A673 (cell line): Measurements from ENCODE around the gene GPR141. TPM values are rescaled to one million over a fixed set of nuclear protein-coding genes. Genes with fewer than 3 reads are reported as not detected.

ENCODE experiments used
- BruUV-seq: library from RNA; stranded (reverse); fragments of 400-500 nt; replicated peaks from 2 replicates; lab custom pipeline; 2021; lab: Mats Ljungman, UMichigan
- CTCF ChIA-PET: fragments of 300-600 bp; sonication (Branson Sonifier 250); formaldehyde crosslinking; loops from one replicate; lab custom pipeline; 2022; ENCODE audit warnings: antibody characterized with exemption; lab: Charles Lee
- POLR2A ChIA-PET: fragments of 300-600 bp; sonication (Branson Sonifier 250); formaldehyde crosslinking; loops from one replicate; lab custom pipeline; 2022; ENCODE audit warnings: antibody characterized with exemption; ENCODE audit not compliant: low non-redundant PET; lab: Charles Lee
- DNase-seq: peaks from one replicate; pipeline ENCODE4 v3.0.0-alpha.2; 2015; ENCODE audit warnings: low spot score
- H3K27ac ChIP-seq: fragments of 200-600 bp; sonication (generic); 2 replicates; pipeline ENCODE4 v1.5.1; 2016; ENCODE audit warnings: mixed run types, low read depth, mild to moderate bottlenecking, mixed read lengths, antibody characterized with exemption, low read length; ENCODE audit not compliant: poor library complexity, severe bottlenecking
- H3K27me3 ChIP-seq: fragments of 200-600 bp; sonication (generic); replicated peaks from 2 replicates; pipeline ENCODE4 v1.6.1; 2017; ENCODE audit warnings: mixed run types, low read depth, mild to moderate bottlenecking, mixed read lengths, antibody characterized with exemption, low read length; ENCODE audit not compliant: insufficient read depth, poor library complexity
- H3K36me3 ChIP-seq: fragments of 200-600 bp; sonication (generic); 2 replicates; pipeline ENCODE4 v1.6.1; 2016; ENCODE audit warnings: mixed run types, mild to moderate bottlenecking, mixed read lengths, antibody characterized with exemption, low read length; ENCODE audit not compliant: insufficient read depth, poor library complexity, severe bottlenecking
- H3K4me1 ChIP-seq: fragments of 200-600 bp; sonication (generic); 2 replicates; pipeline ENCODE4 v1.6.1; 2017; ENCODE audit warnings: mixed run types, mild to moderate bottlenecking, mixed read lengths, antibody characterized with exemption, low read length; ENCODE audit not compliant: insufficient read depth, poor library complexity, severe bottlenecking
- H3K4me3 ChIP-seq: fragments of 200-600 bp; sonication (generic); 2 replicates; pipeline ENCODE4 v1.5.1; 2016; ENCODE audit warnings: low read depth, mixed run types, mild to moderate bottlenecking, mixed read lengths, low read length; ENCODE audit not compliant: poor library complexity, severe bottlenecking
- H3K9me3 ChIP-seq: fragments of 200-600 bp; sonication (generic); 2 replicates; pipeline ENCODE4 v1.6.1; 2016; ENCODE audit warnings: mixed run types, low read depth, mild to moderate bottlenecking, mixed read lengths, antibody characterized with exemption, low read length; ENCODE audit not compliant: poor library complexity, severe bottlenecking
- EZH2 ChIP-seq: fragments of 200-600 bp; sonication (generic); IDR thresholded peaks from 2 replicates; pipeline ENCODE4 v1.6.1; 2017; ENCODE audit warnings: borderline replicate concordance, low read depth, mild to moderate bottlenecking, mixed read lengths, antibody characterized with exemption, low read length; ENCODE audit not compliant: poor library complexity, severe bottlenecking
- intact Hi-C: fragments of 100-400 bp; cut with micrococcal nuclease; formaldehyde crosslinking; loops from one replicate; pipeline ENCODE4 v1.10.0; 2022; ENCODE audit not compliant: unreplicated experiment
- total RNA-seq: library from RNA; stranded (reverse); gene quantifications from 2 replicates; pipeline ENCODE4 v1.2.3, GENCODE V29; 2021
- TF ChIP-seq, protein P1 (sequence below): fragments of 300-800, 200-600 bp; sonication (generic); conservative IDR thresholded peaks from 2 replicates; pipeline ENCODE4 v1.5.1; 2017; ENCODE audit warnings: low read depth, mild to moderate bottlenecking, antibody characterized with exemption, low read length, moderate library complexity, mixed read lengths

GPR141 gene
- total RNA-seq, 1 experiment from 2014 or later = not detected

DNA sequence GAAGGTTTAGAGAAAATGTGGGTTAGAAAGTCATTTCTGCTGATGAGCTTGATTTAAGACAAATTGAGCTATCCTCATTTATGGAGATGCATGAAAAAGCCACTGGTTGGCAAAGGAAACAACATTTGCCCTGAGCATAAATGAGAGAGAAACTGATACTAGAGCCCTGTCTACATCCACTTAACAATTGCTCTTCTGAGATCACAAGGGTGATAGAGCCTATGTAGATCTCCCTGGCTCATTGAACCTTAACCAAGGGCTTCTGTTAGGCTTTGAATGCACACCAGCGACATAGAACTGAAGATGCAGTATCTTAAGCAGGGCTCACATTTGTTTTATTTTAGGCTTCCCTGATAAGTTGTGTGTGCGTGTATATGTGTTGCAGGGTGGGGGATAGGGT is 35.0 kb downstream of the GPR141 start:
- H3K27ac ChIP-seq = no peak overlapping the region
- no peaks in the 10 kb centered on the region for H3K9me3 ChIP-seq
- H3K36me3 ChIP-seq = no peaks in the 10 kb centered on the region
- no peak for DNase-seq
- ChIA-PET CTCF (no interaction called here), POLR2A (no interaction called here)
- TF ChIP-seq, protein P1, sequence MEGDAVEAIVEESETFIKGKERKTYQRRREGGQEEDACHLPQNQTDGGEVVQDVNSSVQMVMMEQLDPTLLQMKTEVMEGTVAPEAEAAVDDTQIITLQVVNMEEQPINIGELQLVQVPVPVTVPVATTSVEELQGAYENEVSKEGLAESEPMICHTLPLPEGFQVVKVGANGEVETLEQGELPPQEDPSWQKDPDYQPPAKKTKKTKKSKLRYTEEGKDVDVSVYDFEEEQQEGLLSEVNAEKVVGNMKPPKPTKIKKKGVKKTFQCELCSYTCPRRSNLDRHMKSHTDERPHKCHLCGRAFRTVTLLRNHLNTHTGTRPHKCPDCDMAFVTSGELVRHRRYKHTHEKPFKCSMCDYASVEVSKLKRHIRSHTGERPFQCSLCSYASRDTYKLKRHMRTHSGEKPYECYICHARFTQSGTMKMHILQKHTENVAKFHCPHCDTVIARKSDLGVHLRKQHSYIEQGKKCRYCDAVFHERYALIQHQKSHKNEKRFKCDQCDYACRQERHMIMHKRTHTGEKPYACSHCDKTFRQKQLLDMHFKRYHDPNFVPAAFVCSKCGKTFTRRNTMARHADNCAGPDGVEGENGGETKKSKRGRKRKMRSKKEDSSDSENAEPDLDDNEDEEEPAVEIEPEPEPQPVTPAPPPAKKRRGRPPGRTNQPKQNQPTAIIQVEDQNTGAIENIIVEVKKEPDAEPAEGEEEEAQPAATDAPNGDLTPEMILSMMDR = no peak
- TF ChIP-seq EZH2 = no peak
- no TSS peak for BruUV-seq
- intact Hi-C loops = no loop called here
- no peak overlapping the region for H3K4me3 ChIP-seq
- H3K27me3 ChIP-seq = no peaks in the 10 kb centered on the region
- H3K4me1 ChIP-seq = no peaks in the 10 kb centered on the region

DNA sequence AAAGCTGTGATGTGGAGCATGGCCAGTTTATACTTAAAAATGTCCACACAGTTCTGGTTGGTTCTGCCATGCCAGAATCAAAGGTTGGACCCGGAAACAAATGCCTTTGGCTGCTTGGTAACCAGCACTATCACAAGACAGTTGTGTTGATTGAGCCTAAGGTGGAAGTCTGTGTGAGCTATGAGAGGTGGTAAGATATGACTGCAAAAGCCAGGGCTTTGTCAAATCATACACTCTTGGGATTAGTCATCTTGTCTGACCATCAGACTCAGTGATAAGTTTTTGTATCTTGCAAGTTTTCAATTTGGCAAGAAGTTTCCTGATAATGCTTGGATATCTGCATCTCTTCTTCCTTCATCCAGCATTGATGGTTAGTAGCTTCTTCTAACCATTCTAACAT is 35.5 kb downstream of the GPR141 start:
- no peaks in the 10 kb centered on the region for H3K4me1 ChIP-seq
- H3K36me3 ChIP-seq = no peaks in the 10 kb centered on the region
- no peaks in the 10 kb centered on the region for H3K9me3 ChIP-seq
- ChIA-PET CTCF (no interaction called here), POLR2A (no interaction called here)
- H3K4me3 ChIP-seq = no peak overlapping the region
- no peaks in the 10 kb centered on the region for H3K27me3 ChIP-seq
- DNase-seq = no peak
- TF ChIP-seq, protein P1 = no peak
- no peak for TF ChIP-seq EZH2
- H3K27ac ChIP-seq = no peak overlapping the region
- BruUV-seq = no TSS peak
- intact Hi-C loops = no loop called here

DNA sequence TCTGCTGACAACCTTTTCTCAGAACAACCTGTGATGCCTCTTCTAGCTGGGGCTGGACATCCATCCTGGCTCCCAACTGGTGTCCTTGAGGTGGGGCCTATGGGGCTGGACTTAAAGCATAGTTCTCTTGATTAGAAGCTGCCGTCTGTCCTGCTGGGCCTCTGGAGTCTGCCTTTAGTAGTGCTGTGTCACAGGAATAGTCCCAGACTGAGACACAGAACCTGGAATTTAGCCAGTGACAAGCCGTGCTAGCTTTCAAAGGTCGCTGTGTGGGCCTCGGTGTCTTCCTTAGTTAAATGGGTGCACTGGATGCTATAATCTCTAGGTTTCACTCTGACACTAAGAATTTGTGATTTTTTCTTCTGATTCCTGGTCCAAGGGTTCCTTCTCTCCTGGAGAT is 41.2 kb downstream of the GPR141 start:
- CTCF ChIA-PET = no interaction called here

More for the DNA sequence above, 41.2 kb downstream of the GPR141 start:
- Histone ChIP-seq H3K4me1 (no peaks in the 10 kb centered on the region), H3K36me3 (no peaks in the 10 kb centered on the region), H3K4me3 (no peak overlapping the region), H3K27me3 (no peaks in the 10 kb centered on the region), H3K27ac (no peak overlapping the region), H3K9me3 (no peaks in the 10 kb centered on the region)
- POLR2A ChIA-PET = no interaction called here
- intact Hi-C loops = no loop called here
- DNase-seq = no peak
- no TSS peak for BruUV-seq
- TF ChIP-seq, protein P1 = no peak
- no peak for TF ChIP-seq EZH2
